GM23338 (cell line): ENCODE results near the gene CIAO3.

Experiments used
- CTCF ChIP-seq, 2 experiments: fragments of 200-600 bp in 1 of 2; sonication (generic) in 1 of 2; conservative IDR thresholded peaks; 2 replicates each; pipeline versions ENCODE4 v1.5.1 to v1.6.1; 2016 to 2017; ENCODE audit warnings: antibody characterized with exemption in 2 of 2, low read depth in 2 of 2, mild to moderate bottlenecking in 2 of 2, moderate library complexity in 1 of 2
- EZH2phosphoT487 ChIP-seq: fragments of 200-600 bp; sonication (generic); IDR thresholded peaks from one replicate; pipeline ENCODE4 v1.8.1; 2018; ENCODE audit warnings: antibody characterized with exemption; ENCODE audit not compliant: unreplicated experiment
- JUNB ChIP-seq: IDR thresholded peaks from one replicate; pipeline ENCODE4 v1.6.1; 2016; ENCODE audit warnings: antibody characterized with exemption; ENCODE audit not compliant: unreplicated experiment

GRCh38 chr16:732332-732731 is 8.5 kb downstream of the CIAO3 start:
- TF ChIP-seq JUNB (no peak), CTCF (conservative IDR thresholded peaks at IDR 0.05; ENCODE audit: low read depth in 2 of 2) (no peak), EZH2phosphoT487 (no peak)
